HG02870 (cell line): Measurements from ENCODE around the gene ASAP2.

Source experiments
- ATAC-seq: cut with Tn5 transposase; IDR thresholded peaks from one replicate; pipeline ENCODE4 v1.9.1; 2021; ENCODE audit warnings: mild to moderate bottlenecking, moderate library complexity; ENCODE audit not compliant: unreplicated experiment

ASAP2 gene

DNA sequence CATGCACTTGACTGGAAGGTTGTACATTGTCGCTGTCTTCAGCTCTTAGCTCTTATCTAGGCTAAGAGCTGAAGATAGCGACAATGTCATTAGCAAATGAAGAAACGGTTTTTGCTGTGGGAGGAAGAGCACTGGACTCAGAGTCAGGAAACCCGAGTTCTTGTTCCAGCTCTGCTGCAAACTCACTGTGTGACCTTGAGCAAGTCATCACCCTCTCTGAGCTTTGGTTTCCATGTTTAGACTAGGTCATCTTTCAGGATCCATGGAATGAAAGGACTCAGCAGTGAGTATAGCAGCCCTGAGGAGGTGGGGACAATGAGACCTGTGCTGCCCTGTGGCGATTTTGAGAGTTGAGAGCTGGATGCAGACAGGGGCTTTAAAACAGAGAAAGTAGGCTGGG is 85.3 kb downstream of the ASAP2 start:
- no peak for ATAC-seq

DNA sequence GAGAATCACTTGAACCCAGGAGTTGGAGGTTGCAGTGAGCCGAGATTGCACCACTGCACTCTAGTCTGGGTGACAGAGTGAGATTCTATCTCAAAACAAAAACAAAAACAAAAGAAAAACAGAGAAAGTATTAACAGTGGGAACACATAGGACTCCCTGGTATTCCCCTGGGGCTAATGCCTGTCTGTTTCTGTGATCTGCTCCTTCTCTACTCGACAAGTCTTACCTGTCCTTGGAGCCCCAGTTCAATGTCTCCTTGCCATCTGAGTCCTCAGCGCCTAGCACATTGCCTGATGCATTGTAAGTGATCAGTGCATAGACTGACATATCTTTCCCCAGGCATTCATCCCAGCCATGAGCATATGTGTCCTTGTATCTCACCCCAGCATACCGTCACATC is 85.8 kb downstream of the ASAP2 start:
- ATAC-seq = no peak

DNA sequence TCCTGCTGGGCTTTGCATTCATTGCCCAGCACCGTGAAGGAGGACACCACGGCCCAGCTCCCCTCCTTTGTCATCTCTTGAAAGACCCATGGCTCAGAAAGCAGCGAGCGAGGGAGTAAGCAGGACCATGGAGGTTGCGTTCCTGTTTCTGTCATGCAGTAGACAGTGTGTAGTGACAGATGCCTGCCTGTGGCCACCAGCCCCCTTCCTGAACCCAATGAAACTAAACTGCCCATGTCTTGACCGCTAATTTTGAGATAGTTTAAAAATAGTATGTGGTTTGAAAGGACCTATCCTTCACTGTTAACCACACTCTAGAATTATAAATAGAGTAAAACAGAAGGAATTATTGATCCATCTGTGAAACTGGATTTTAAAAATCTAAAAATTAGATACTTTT is 88.2 kb downstream of the ASAP2 start:
- ATAC-seq = no peak

DNA sequence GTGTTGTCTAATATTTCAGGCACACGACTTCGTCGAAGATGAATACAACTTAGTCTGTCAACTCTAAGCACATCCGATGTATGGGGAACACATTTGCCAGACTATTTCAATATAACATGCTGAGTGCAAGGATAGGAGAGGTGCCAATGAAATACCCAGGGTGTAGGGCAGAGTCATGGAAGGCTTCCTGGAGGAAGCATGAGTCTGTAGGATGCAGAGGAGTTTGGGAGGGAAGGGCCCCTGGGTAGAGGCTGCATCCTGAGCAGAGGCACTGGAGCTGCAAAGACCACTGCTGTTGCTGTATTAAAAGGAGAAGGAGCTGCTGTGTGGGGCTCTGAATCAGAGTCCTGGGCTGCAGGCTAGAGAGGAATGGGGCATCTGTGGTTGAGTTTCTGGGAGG is 89.9 kb downstream of the ASAP2 start:
- no peak for ATAC-seq

DNA sequence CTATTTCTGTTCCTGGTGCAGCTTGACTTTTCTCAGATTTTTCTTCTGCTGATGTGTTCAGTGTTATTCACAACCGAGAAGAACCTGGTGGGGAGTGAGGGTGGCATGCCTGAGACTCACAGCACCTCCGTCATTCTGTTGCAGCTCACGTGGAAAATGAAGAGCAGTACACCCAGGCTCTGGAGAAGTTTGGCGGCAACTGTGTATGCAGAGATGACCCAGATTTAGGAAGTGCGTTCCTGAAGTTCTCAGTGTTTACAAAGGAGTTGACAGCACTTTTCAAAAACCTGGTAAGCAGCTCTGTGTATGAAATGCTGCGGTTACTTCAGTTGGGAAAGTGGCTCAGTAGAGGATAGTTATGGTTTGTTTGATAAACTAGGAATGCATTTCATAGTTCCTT is 90.5 kb downstream of the ASAP2 start:
- ATAC-seq = no peak

DNA sequence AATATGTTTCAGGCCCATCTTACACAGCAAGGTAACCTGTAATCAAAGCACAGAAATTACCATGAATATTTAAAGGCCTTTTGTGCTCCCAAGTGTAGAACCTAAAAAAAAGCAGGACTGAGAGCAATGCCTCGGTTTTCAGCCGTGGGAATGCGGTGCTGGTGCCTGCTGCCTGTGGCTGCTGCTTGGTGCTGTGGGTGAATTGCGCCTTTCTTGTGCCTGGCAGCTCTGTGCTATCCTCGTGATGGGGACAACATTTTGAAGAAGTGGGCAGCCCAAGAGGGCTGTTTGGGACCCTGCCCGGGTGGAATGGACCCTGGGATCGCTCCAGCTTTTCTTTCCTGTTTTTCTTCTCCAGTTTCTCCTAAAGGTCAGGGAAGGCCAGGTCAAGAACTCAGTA is 91.2 kb downstream of the ASAP2 start:
- ATAC-seq = no peak

DNA sequence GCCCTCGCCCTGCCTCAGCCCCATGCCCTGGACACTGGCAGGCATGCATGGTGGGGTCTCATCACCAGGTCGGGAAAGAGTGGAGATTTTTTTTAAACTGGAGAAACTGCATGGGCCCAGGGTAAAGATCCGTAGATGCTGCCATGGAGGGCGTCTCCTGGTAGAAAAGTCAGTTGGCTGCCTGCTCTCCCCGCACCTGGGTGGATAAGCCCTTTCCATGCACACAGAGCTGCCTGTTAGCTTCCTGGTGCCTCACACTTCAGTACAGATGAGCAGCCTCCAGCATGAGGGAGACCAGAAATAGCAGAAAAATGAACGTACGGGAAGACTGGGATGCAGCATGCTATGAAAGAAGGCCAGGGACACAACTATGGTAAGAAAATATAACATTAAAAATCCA is 92.0 kb downstream of the ASAP2 start:
- no peak for ATAC-seq

DNA sequence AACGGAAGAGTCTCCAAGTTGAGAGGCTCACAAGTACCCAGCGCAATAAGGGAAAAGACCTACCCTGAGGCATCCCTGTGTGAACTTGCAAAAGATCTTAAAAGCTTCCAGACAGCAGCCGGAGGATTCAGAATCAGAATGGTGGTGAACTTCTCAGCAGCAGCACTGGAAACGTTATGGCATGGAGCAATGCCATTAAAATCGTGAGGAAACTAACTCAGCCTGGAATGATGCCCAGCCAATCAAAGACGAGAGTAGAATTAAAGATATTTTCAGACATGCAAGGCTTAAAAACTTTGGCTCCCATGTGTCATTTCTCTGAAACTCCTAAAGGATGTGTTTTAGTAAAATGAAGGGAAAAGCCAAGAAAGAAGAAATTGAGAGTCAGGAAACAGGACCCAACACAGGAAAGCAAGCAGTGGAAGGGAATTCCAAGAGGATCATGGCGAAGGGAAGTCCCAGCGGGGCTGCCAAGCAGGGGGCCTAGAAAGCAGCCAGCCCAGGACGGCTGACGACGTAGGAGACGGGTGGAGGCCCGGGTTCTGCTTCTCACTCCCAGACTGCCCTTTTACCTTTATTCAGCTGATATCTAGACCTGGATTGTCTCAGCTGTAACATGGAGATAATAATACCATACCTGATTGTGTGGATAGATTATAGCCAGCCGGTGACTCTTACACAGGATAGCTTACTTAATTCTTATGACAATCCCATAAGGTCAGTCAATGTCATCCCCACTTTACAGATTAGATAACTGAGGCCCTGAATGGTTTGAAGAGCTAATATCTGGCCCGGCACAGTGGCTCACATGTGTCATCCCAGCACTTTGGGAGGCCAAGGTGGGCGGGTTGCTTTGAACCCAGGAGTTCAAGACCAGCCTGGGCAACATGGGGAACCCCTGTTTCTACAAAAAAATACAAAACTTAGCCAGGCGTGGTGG is 92.8 kb downstream of the ASAP2 start:
- no peak for ATAC-seq

DNA sequence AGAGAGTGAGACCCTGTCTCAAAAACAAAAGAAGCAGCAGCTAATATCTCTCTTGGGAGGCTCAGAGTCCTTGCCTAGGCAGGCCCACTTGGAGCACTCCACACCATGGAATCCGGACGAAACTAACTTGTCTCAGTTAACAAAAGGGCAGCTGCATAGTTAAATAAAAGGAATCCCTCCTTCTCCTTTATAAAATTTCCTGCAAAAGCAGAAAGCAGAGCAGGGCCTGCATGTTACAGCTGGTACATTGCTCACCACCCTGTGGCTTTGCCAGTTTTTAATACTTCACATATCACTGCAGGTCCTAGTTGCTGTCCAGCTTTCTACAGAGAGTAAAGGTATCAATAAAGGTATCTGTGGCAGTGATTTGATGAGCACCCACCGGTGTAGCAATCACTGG is 93.6 kb downstream of the ASAP2 start:
- no peak for ATAC-seq

DNA sequence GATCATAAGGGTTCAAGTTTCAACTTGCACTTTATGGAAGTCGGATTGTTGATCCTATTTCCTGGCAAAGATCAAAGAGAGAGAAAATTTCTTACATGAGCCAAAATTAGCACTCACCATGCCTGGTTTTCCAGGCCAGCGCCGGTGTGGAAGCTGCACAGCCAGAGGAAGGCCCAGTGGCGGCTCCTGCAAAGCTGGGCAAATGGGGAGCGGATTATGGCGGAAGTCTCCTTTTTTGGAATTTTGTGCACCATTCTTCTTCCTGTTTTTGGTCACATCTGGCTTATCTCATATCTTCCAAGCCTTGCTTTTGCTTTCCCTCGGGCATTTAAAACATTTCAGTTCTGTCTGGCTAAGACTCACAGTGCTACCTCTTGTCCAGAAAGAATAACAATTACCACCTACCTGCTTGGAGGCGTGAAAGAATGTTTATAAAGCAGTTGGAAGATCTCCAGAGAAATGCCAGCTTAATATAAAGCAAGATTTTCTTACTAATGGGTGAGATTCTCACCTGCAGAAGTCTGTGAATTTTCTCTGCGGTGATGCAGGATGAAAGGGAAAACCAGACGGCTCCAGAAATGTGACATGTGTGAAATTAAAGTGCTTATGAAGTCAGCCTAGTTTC is 94.3 kb downstream of the ASAP2 start:
- ATAC-seq = no peak

DNA sequence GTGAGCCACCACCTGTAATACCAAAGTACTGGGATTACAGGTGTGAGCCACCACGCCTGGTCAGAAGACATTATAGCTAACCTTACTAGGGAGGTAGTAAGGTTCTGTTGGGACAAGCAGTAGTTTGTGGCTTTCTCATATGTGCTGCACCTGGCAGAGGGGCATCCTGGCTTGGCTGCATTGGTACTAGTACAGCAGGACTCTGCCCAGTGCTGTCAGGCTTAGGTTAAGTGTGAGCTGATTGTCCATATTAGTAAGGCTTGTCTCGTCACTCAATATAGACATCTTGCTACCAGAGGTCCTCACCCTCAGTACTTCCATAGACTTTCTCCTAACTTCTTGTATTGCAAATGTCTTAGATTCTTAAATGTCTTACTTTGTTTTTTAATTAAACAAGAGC is 96.1 kb downstream of the ASAP2 start:
- no peak for ATAC-seq

DNA sequence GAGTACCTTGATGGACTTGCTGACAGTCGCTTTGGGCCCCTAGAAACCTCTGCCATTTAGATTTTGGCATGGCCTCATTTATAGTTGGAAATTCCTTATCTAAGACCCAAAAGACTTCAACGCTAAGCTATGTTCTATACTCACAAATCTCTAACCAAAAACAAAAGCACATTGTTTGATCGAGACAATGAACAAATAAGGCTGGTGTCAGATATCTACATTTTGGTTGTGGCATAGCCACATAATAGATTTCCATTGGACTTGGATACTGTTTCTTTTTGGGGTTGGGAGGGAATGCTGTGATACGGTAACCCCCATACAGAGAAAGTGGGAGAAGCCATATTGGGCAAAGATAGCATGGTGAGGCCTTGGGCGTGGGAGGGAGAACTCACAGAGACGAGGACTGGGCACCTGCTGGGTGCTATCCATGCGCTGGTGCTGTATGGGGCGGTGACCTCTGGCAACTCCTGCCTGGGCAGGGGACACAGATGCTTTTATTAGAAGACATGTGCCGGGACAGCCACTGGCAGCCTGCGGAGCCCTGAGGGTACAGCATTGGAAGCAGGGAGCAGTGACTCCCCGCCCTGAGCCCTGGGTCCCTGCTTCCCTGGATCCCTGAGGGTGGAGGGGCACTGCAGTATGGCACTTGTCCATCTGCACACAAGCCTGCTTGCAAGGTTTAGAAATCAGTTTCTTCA is 97.1 kb downstream of the ASAP2 start:
- ATAC-seq = no peak

DNA sequence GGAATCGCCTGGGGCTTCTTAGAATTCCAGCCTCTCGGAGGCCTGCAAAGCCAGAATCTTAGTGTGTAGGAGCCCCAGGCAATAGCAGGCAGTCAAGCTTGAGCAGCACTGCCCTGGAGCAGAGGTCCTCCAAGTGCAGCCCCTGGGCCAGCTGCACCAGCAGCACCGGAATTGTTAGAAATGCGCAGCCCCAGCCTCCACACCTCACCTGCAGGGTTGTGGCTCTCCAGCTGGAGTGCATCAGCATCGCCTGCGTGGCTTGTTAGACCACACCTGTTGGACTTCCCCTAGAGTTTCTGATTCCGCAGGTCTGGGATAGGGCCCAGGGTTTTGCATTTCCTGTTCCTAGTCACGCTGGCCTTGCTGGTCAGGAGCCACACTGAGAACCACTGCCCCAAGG is 100.3 kb downstream of the ASAP2 start:
- no peak for ATAC-seq

DNA sequence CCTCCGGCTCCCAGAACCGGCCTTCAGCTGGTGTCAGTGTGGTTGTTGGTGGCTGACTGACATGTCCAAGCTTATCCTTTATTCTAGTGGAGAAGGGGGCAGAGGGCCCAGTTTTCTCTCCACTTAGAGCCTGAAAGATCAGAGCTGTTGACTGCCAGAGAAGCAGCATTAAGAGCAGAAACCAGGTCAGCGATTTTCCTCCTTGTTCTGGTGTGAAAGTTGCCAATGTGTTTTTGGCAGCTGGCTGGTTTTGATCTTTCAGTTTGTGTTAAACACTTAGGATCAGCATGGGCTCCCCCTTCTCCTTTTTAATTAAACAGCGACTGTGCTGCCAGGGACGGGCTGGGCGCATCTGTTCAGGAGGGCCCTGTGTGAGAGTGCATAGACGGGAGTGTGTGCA is 100.9 kb downstream of the ASAP2 start:
- ATAC-seq = no peak

DNA sequence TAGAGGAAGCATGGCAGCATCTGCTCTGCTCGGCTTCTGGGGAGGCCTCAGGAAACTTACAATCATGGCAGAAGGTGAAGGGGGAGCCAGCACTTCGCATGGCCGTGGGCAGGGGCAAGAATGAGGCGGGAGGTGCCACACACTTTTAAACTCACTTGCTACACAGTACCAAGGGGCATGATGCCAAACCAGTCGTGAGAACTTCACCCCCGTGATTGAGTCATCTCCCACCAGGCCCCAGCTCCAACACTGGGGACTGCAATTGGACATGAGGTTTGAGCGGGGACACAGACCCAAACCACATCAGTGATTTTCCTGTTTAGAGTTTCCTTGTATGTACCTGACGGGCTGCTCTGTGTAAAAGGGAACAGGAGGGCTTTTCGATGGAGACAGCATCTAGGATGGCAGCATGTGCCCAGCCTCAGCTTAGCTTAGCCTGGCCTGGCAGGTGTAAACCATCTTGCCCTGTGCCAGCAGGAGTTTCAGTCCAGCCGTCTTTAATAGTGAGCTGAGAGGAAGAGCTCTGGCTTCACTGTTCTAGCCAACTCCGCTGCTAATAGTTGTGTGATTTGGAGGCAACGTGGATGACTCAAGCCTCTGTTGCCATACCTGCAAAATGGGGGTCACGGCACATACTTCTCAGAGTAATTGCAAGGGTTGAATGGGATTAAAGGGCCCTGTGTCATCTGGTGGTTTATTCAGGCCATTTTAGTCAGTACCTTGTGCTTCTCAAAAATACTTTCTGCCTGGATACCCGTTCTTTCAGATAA is 101.8 kb downstream of the ASAP2 start:
- ATAC-seq = no peak

DNA sequence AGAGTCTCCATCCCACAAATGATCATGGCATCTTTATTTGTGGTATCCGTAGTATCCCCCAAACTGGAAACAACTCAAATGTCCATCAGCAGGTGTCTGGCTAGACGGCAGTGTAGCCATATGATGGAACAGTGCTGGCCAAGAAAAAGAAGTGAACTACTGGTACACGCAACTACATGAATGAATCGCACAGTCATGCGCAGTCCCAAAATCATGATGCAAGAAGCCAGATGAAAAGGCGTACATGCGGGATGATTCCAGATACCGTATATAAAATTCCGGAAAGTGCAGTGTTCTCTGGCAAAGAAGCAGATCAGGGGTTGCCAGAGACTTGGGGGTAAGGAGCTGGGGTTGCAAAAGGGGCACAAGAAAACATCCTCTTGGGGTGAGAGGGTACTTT is 102.5 kb downstream of the ASAP2 start:
- no peak for ATAC-seq

DNA sequence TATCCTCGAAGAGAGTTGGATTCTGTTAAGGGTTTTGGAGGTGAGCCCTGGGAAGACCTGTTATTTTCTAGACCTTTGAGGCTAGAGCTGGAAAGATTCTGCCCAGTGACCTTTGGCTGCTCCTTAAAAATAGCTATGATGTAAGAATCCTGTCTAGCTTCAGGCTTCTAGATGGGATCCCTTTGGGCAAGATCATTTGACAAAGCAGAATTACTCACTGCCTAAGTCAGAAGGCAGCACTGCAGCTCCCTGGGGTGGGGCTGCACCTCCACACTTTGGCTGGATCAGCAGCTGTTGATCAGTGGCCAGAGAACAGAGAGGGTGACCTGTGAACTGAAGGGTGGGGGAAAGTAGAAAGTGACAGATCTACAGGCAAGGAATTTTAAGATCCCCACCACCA is 103.8 kb downstream of the ASAP2 start:
- ATAC-seq = no peak

DNA sequence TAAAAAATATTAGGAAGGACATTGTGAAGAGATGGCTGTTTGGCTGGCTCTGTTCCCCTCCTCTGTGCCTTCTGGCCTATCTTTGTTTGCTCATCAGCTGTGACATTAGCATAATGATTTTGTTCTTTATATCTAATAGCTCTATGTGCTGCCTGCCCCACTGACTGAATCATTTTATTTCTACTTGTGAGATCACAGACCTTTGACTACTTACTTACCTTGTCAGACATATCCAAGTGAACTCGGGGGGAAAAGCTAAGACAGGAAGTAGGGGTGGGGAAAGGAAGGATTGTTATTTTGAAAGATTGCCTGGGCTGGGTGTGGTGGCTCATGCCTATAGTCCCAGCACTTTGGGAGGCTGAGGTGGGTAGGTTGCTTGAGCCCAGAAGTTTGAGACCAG is 104.2 kb downstream of the ASAP2 start:
- ATAC-seq = no peak

DNA sequence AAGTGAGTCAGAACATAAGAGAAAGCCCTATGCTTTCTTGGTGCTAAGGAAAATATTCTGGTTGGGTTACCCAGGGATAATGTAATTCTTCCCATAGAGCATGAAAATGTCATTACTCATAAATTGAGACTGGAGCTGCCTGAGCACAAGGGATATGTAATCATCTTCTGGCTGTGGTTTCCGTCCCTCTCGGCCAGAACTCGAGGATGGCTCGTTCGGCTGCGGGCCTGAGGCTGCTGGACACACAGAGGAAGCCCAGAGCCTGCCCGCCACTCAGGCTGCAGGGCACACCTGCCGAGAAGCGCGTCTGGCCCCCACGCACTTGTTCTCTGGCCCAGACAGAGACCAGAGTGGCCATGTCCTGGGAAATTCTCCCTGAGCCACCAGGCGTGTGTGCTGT is 104.9 kb downstream of the ASAP2 start:
- ATAC-seq = no peak

DNA sequence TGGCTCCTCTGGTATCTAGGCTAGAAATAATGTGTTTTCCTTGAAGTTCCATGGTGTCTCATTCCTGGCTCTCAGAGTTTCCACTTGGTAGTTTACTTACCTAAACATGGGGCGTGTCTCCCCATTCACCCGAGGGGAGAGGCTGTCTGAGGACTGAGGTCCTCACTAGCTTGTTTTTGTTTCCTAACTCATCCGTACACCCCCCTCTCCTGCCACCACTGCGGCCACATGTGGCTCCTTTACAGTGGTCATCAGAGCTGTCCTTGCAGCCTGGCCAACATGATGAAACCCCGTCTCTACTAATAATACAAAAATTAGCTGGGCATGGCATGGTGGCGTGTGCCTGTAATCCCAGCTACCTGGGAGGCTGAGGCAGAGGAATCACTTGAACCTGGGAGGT is 106.0 kb downstream of the ASAP2 start:
- no peak for ATAC-seq

DNA sequence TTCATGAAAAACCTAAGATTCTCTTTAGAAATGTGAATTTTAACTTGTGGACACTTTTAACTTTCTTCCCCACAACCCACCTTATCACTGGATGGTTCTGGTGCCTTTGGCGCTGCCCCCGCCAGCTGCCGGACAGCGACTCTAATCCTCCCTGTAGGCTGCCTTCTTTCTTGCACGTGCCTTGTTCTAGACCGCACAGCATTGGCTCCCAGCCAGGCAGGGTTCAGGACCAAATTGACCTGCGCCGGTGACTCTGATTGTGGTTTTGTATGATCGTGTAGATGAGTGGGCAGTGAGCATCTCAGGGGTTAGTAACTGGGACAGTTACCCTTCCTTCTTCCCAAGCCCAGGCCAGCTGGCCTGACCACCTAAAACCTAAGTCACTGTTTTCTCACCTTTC is 106.8 kb downstream of the ASAP2 start:
- ATAC-seq = no peak
